Stimulated activated CD8-positive, alpha-beta memory T cell treated with anti-CD3 and anti-CD28 coated beads, Interleukin-4, amount 100 ng/mL, for 24 hours (primary cell): ENCODE results near the gene SMIM8.

Source experiments
- DNase-seq: peaks from one replicate; pipeline ENCODE4 v3.0.0-alpha.2; 2020; ENCODE audit warnings: low read depth

The SMIM8 gene

GRCh38 chr6:87334683-87335082 is 12.3 kb downstream of the SMIM8 start:
- no peak for DNase-seq

- DNase-seq = no peak
Observed at GRCh38 chr6:87336367-87336766, 14.0 kb downstream of the SMIM8 start.

GRCh38 chr6:87340230-87340629 is 17.8 kb downstream of the SMIM8 start:
- no peak for DNase-seq

- no peak for DNase-seq
Observed at GRCh38 chr6:87341158-87341557, 18.8 kb downstream of the SMIM8 start.

- DNase-seq = no peak
Observed at GRCh38 chr6:87341899-87342298, 19.5 kb downstream of the SMIM8 start.

GRCh38 chr6:87342829-87343228 is 20.4 kb downstream of the SMIM8 start:
- DNase-seq = no peak

- no peak for DNase-seq
Observed at GRCh38 chr6:87344731-87345130, 22.3 kb downstream of the SMIM8 start, which contains the start of gene C6orf163. TSS of gene C6orf163 (plus strand) at chr6:87344813. CDS start at chr6:87345100, 287 bp downstream.

GRCh38 chr6:87346700-87347099 is 24.3 kb downstream of the SMIM8 start:
- DNase-seq = no peak

GRCh38 chr6:87349896-87350295 is 27.5 kb downstream of the SMIM8 start:
- no peak for DNase-seq

GRCh38 chr6:87350516-87350915 is 28.1 kb downstream of the SMIM8 start:
- no peak for DNase-seq

GRCh38 chr6:87351583-87351982 is 29.2 kb downstream of the SMIM8 start:
- no peak for DNase-seq

GRCh38 chr6:87356181-87356580 is 33.8 kb downstream of the SMIM8 start:
- no peak for DNase-seq

GRCh38 chr6:87357479-87358196 is 35.2 kb downstream of the SMIM8 start:
- no peak for DNase-seq

GRCh38 chr6:87364602-87365252 is 42.3 kb downstream of the SMIM8 start:
- no peak for DNase-seq

- no peak for DNase-seq
Observed at GRCh38 chr6:87366072-87366827, 43.9 kb downstream of the SMIM8 start.

- DNase-seq = no peak
Observed at GRCh38 chr6:87366899-87367298, 44.5 kb downstream of the SMIM8 start.

GRCh38 chr6:87373377-87373776 is 51.0 kb downstream of the SMIM8 start:
- no peak for DNase-seq

- DNase-seq = no peak
Observed at GRCh38 chr6:87375315-87375714, 52.9 kb downstream of the SMIM8 start.

GRCh38 chr6:87376643-87377042 is 54.3 kb downstream of the SMIM8 start:
- DNase-seq = no peak

- no peak for DNase-seq
Observed at GRCh38 chr6:87378947-87379346, 56.6 kb downstream of the SMIM8 start.

GRCh38 chr6:87382861-87383260 is 60.5 kb downstream of the SMIM8 start:
- DNase-seq = no peak

- no peak for DNase-seq
Observed at GRCh38 chr6:87384038-87384437, 61.6 kb downstream of the SMIM8 start.

- DNase-seq = no peak
Observed at GRCh38 chr6:87384449-87384848, 62.1 kb downstream of the SMIM8 start.
